Skeletal muscle tissue (tissue), 4 donors: ENCODE data around the gene CCDC182. TPM values are rescaled to one million over a fixed set of nuclear protein-coding genes. Genes with fewer than 3 reads are reported as not detected.

Source experiments
- H3K27ac ChIP-seq: one replicate; pipeline ENCODE4 v1.7.0; 2013; ENCODE audit warnings: mild to moderate bottlenecking, low read depth, low read length, inconsistent platforms
- H3K27me3 ChIP-seq, 3 donors: one replicate each; pipeline ENCODE4 v1.7.0; 2013; ENCODE audit warnings: low read length in 3 of 3; ENCODE audit not compliant: control insufficient read depth in 3 of 3, insufficient read depth in 3 of 3
- H3K36me3 ChIP-seq, 3 donors: one replicate each; pipeline ENCODE4 v1.7.0; 2013; ENCODE audit warnings: low read length in 3 of 3; ENCODE audit not compliant: control insufficient read depth in 3 of 3, insufficient read depth in 3 of 3
- H3K4me1 ChIP-seq, 3 donors: one replicate each; pipeline ENCODE4 v1.7.0; 2013; ENCODE audit warnings: low read length in 3 of 3, mild to moderate bottlenecking in 3 of 3; ENCODE audit not compliant: control insufficient read depth in 3 of 3, insufficient read depth in 3 of 3
- H3K4me3 ChIP-seq, 3 donors: one replicate each; pipeline ENCODE4 v1.7.0; 2013; ENCODE audit warnings: low read length in 3 of 3
- H3K9ac ChIP-seq, 3 donors: one replicate each; pipeline ENCODE4 v1.7.0; 2013; ENCODE audit warnings: low read length in 3 of 3, mild to moderate bottlenecking in 3 of 3, moderate library complexity in 2 of 3, low read depth in 1 of 3
- H3K9me3 ChIP-seq, 3 donors: one replicate each; pipeline ENCODE4 v1.7.0; 2013; ENCODE audit warnings: low read length in 3 of 3; ENCODE audit not compliant: control insufficient read depth in 3 of 3
- total RNA-seq: library from RNA; depleted of rRNA; stranded (reverse); fragments of >200 nt; gene quantifications from one replicate; pipeline ENCODE4 v1.2.3, GENCODE V29; 2014
- donor health status: Osteomylitis.

The CCDC182 gene
- total RNA-seq, 1 donor from 2014 or later = not detected

DNA sequence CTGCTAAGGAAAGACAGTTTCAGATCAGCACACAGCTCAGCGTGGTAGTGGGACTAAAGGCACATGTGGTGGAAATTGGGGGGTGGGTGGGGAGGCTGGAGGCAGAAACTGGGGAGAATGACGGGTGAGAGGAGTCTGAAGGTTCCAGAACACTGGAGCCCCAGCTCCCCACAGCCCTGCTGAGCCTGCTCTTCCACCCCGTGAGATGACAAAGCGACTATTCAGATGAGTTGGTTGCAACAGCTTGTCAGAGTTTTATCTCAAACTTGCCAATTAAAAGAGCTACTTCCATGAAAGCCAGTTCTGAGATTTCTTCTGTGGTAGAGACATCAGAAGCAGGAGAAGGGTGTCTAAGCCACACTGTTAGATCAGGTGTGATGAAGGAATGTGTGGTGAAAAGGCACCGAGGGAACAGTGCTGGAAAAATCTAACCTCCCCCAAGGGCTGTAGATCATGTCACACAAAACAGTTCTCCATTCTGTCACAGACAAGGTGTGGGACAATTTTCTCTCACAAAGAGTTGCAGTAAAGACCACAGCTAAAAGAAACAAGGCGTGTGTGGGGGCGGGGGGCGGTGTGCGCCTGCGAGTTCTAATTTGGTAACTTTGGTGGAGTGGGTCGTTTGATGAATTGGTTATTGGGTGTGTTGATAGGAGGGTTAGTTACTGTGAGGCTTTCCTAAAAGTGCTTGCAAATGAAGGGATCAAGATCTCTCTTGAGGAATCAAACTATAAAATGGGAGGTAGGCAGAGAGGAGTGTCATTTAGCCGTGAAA lies 39.0 kb downstream of the CCDC182 start:
- no peak overlapping the region for H3K9ac ChIP-seq
- no peak overlapping the region for H3K27ac ChIP-seq
- H3K36me3 ChIP-seq = no peaks in the 10 kb centered on the region
- H3K4me3 ChIP-seq = no peak overlapping the region
- H3K9me3 ChIP-seq = no peaks in the 10 kb centered on the region
- H3K4me1 ChIP-seq = peaks cover 16 to 18% (median 17%) of the 10 kb centered on the region in 3 donors
- H3K27me3 ChIP-seq = no peaks in the 10 kb centered on the region

DNA sequence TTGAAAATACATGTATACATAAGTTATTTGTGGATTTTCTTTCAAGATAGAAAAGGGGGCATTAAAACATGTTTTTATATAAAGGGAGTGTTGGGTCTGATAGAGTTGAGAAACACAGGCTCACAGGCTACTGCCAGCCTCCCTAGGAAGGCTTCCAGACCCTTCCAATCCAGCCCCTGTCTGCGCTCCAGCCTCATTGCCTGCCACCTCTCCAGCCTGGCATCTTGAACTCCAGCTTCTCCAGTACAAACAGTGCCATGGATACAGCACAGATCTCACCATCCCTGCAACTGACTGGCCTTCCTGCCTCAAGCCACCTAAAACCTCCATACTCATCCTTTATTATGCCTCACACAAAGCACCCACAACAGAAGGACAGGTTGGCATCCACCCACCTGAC lies 40.7 kb downstream of the CCDC182 start:
- H3K4me1 ChIP-seq = peaks cover 16 to 18% (median 17%) of the 10 kb centered on the region in 3 donors

DNA sequence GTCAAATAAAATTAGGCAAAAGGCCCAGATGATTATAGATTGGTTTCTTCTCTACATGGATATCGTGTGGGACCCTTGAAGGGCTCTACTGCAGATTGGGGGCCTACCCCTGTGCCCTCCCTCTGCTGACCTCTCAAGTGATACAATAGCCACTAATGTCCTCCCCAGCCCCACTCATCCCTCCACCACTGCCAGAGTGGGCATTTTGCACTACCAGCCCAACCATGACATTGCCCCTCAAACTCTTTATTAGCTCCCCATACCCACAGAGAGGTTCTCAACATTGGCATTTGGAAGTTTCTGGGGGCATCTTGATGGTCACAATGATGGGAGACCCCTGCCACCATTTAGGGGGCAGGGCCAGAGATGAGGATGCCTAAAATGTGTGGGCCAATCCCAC lies 41.8 kb downstream of the CCDC182 start:
- Histone ChIP-seq H3K27me3 (peaks cover 0 to under 1% (median 0%) of the 10 kb centered on the region in 3 donors), H3K36me3 (no peaks in the 10 kb centered on the region), H3K9me3 (no peaks in the 10 kb centered on the region), H3K9ac (no peak overlapping the region), H3K4me3 (no peak overlapping the region), H3K27ac (no peak overlapping the region), H3K4me1 (peaks cover 11 to 14% (median 12%) of the 10 kb centered on the region in 3 donors)

More for the DNA sequence above, 40.7 kb downstream of the CCDC182 start:
- no peaks in the 10 kb centered on the region for H3K27me3 ChIP-seq
- no peak overlapping the region for H3K4me3 ChIP-seq
- H3K27ac ChIP-seq = no peak overlapping the region
- no peaks in the 10 kb centered on the region for H3K36me3 ChIP-seq
- H3K9me3 ChIP-seq = no peaks in the 10 kb centered on the region
- H3K9ac ChIP-seq = no peak overlapping the region

DNA sequence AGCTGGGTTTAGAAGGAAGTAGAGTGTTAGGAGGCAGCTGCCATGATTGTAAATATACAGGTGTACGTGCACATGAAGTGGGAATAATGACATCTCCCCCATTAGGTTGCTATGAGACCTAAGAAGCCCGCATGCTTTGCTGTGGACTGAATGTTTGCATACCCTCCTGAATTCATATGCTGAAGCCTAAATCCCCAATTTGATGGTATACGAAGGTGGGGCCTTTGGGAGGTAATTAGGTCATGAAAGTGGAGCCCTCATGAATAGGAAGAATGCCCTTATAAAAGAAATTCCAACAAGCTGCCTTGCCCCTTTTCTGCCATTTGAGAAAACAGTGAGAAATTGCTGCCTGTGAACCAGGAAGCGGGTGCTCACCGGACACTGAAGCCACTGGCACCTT lies 44.0 kb downstream of the CCDC182 start:
- Histone ChIP-seq H3K27ac (no peak overlapping the region), H3K27me3 (peaks cover 3 to 11% (median 8%) of the 10 kb centered on the region in 3 donors), H3K4me3 (no peak overlapping the region), H3K9ac (no peak overlapping the region), H3K36me3 (no peaks in the 10 kb centered on the region), H3K9me3 (no peaks in the 10 kb centered on the region), H3K4me1 (no peaks in the 10 kb centered on the region)

DNA sequence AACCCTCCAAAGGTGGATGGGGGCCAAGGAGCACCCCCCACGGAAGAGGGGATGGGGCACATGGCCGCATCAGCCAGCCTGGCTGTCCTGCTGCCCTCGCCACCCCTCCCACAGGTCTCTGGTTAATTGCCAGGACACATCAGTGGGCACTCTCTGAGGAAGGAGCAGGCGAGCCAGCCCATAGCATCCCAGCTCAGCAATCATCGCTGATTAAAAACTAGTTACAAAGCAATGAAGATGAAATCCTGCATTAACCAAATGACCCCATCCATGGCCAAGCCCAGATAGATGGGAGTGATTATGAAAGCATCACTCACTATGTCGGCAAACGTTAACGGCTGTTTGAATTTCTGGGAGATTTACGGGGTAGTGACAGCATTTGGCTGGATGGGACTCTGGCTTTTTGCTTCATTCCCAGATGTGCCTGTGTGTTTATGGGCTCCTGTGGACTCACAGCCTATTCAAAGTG lies 45.3 kb downstream of the CCDC182 start:
- H3K9me3 ChIP-seq = no peaks in the 10 kb centered on the region
- H3K27me3 ChIP-seq = peaks cover 3 to 11% (median 8%) of the 10 kb centered on the region in 3 donors
- H3K4me3 ChIP-seq = no peak overlapping the region
- H3K4me1 ChIP-seq = no peaks in the 10 kb centered on the region
- no peak overlapping the region for H3K9ac ChIP-seq
- H3K27ac ChIP-seq = no peak overlapping the region
- no peaks in the 10 kb centered on the region for H3K36me3 ChIP-seq

DNA sequence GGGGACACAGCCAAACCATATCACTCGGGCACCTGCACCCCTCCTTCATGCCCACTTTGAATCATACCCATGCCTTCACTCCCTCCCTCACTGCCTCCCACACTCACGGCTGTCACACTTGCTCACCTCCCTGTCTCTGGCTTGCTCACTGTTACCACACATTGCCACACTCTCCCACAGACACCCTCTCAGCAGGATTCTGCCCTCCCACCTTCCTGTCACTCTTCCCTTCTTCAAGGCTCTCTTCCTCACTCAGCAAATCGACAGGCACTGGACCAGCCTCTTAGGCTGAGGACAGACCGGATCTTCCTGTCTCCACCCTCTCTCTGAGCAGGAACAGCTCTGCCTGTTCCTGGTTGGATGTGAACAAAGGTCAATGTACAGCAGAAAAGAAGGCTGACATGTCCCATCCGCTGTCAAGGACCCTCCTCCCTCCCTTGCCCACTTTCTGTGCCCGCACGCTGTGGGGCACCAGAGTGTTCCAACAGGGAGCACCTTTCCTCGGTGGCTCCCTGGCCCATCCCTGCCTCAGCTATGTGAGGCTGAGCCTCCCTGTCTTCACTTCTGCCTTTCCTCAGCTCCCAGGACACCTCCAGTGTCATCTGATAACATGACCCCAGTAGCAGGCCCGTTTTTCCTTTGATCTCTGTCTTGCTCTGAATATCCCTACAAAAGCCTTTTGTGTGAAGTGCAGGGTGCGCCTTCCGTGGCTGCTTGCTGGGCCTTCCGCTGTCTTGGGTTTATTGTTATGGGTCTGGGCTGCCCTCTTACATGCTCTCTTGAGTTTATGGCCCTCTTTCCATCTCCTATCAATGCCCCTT lies 47.0 kb downstream of the CCDC182 start:
- no peak overlapping the region for H3K4me3 ChIP-seq
- no peaks in the 10 kb centered on the region for H3K36me3 ChIP-seq
- H3K9ac ChIP-seq = no peak overlapping the region
- H3K9me3 ChIP-seq = no peaks in the 10 kb centered on the region
- peaks cover 3 to 11% (median 8%) of the 10 kb centered on the region in 3 donors for H3K27me3 ChIP-seq
- no peaks in the 10 kb centered on the region for H3K4me1 ChIP-seq
- H3K27ac ChIP-seq = no peak overlapping the region

DNA sequence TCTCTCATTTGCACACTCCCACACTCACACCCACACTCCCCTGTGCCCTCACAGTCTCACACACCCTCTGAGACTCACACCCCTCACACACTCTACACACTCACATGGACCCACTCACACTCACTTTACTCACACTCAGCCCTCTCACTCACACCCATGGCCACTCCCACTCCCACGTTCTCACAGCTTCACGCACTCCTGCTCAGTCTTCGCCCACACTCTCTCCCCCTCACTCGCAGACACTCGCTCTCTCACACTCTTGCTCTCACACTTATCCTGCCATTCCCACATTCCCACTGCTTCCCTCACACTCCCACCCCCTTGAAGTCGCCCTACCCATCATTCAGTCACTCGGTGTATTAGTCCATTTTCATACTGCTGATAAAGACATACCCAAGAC lies 47.9 kb downstream of the CCDC182 start:
- H3K4me3 ChIP-seq = no peak overlapping the region
- H3K36me3 ChIP-seq = no peaks in the 10 kb centered on the region
- H3K27me3 ChIP-seq = peaks cover 3 to 11% (median 8%) of the 10 kb centered on the region in 3 donors
- no peaks in the 10 kb centered on the region for H3K4me1 ChIP-seq
- H3K9me3 ChIP-seq = no peaks in the 10 kb centered on the region
- no peak overlapping the region for H3K27ac ChIP-seq
- H3K9ac ChIP-seq = no peak overlapping the region

DNA sequence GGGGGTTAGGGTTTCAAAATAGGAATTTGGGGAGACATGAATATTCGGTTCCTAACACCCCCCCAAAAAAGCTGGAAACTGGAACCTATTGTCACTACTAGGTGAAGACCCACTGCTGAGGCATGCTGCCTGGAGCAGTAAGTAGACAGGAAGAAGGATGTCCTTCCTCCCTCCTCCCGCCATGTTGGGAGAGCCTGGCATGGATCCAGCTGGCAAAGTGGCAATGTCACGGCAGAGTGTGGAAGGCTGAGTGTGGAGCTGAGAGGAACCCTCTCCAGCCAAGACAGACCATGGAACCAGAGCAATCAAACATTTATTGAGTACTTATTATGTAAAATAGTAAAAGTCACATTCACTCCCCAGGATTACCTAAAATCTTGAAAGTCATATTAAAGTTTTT lies 49.0 kb downstream of the CCDC182 start:
- Histone ChIP-seq H3K36me3 (no peaks in the 10 kb centered on the region), H3K27ac (no peak overlapping the region), H3K27me3 (peaks cover 3 to 11% (median 8%) of the 10 kb centered on the region in 3 donors), H3K4me3 (no peak overlapping the region), H3K9ac (no peak overlapping the region), H3K9me3 (no peaks in the 10 kb centered on the region), H3K4me1 (no peaks in the 10 kb centered on the region)
